ENCODE data around the gene CLEC2L.

- TF ChIP-seq POLR2AphosphoS5 (IDR thresholded peaks at IDR 0.05) = no peak
- TF ChIP-seq, protein P1, sequence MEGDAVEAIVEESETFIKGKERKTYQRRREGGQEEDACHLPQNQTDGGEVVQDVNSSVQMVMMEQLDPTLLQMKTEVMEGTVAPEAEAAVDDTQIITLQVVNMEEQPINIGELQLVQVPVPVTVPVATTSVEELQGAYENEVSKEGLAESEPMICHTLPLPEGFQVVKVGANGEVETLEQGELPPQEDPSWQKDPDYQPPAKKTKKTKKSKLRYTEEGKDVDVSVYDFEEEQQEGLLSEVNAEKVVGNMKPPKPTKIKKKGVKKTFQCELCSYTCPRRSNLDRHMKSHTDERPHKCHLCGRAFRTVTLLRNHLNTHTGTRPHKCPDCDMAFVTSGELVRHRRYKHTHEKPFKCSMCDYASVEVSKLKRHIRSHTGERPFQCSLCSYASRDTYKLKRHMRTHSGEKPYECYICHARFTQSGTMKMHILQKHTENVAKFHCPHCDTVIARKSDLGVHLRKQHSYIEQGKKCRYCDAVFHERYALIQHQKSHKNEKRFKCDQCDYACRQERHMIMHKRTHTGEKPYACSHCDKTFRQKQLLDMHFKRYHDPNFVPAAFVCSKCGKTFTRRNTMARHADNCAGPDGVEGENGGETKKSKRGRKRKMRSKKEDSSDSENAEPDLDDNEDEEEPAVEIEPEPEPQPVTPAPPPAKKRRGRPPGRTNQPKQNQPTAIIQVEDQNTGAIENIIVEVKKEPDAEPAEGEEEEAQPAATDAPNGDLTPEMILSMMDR (IDR thresholded peaks at IDR 0.05) = no peak
- TF ChIP-seq POLR2A (IDR thresholded peaks at IDR 0.05) = no peak
Measured at GRCh38 chr7:139522830-139523198, 671 bp upstream of the CLEC2L start.
